PC-9 (cell line): Measurements from ENCODE around the gene SORCS2. TPM values are rescaled to one million over a fixed set of nuclear protein-coding genes. Genes with fewer than 3 reads are reported as not detected.

Experiments
- BruUV-seq: library from RNA; stranded (reverse); fragments of 400-500 nt; replicated peaks from 2 replicates; lab custom pipeline; 2021; lab: Mats Ljungman, UMichigan
- CTCF ChIA-PET: fragments of 300-600 bp; sonication (Branson Sonifier 250); formaldehyde crosslinking; loops from one replicate; lab custom pipeline; 2022; ENCODE audit warnings: antibody characterized with exemption; lab: Charles Lee
- POLR2A ChIA-PET: fragments of 300-600 bp; sonication (Branson Sonifier 250); formaldehyde crosslinking; loops from one replicate; lab custom pipeline; 2022; ENCODE audit warnings: antibody characterized with exemption; ENCODE audit not compliant: unreplicated experiment; lab: Charles Lee
- DNase-seq, 2 experiments: peaks; one replicate each; pipeline versions ENCODE4 v3.0.0 to v3.0.0-alpha.2; 2015 to 2022; ENCODE audit warnings: mixed read lengths in 1 of 2
- H2AFZ ChIP-seq: fragments of 200-600 bp; sonication (generic); 2 replicates; pipeline ENCODE4 v1.8.1; 2017; ENCODE audit warnings: antibody characterized with exemption
- H3F3A ChIP-seq: fragments of 200-600 bp; sonication (generic); 2 replicates; pipeline ENCODE4 v1.8.1; 2017; ENCODE audit warnings: antibody characterized with exemption, mild to moderate bottlenecking, low read depth; ENCODE audit not compliant: insufficient read depth
- H3K27ac ChIP-seq: fragments of 200-600 bp; sonication (generic); 2 replicates; pipeline ENCODE4 v1.6.1; 2016; ENCODE audit warnings: mixed run types
- H3K27me3 ChIP-seq: fragments of 200-600 bp; sonication (generic); 2 replicates; pipeline ENCODE4 v1.6.1; 2016; ENCODE audit warnings: low read depth, mixed run types; ENCODE audit not compliant: insufficient read depth
- H3K36me3 ChIP-seq: fragments of 200-600 bp; sonication (generic); 2 replicates; pipeline ENCODE4 v1.6.1; 2016; ENCODE audit warnings: low read depth, mixed run types
- H3K4me1 ChIP-seq: fragments of 200-600 bp; sonication (generic); replicated peaks from 2 replicates; pipeline ENCODE4 v1.6.1; 2016; ENCODE audit warnings: mixed run types; ENCODE audit not compliant: insufficient read depth
- H3K4me2 ChIP-seq: fragments of 200-600 bp; sonication (generic); 2 replicates; pipeline ENCODE4 v1.6.1; 2017; ENCODE audit warnings: mixed run types
- H3K4me3 ChIP-seq: fragments of 200-600 bp; sonication (generic); 2 replicates; pipeline ENCODE4 v1.6.1; 2016; ENCODE audit warnings: mixed run types
- H3K79me2 ChIP-seq: fragments of 200-600 bp; sonication (generic); 2 replicates; pipeline ENCODE4 v1.6.1; 2017; ENCODE audit warnings: low read depth, mixed run types
- H3K9me2 ChIP-seq: fragments of 200-600 bp; sonication (generic); 2 replicates; pipeline ENCODE4 v1.8.1; 2017; ENCODE audit warnings: mild to moderate bottlenecking; ENCODE audit not compliant: insufficient read depth
- H3K9me3 ChIP-seq: fragments of 200-600 bp; sonication (generic); 2 replicates; pipeline ENCODE4 v1.8.1; 2016; ENCODE audit warnings: low read depth; ENCODE audit not compliant: insufficient read depth
- H4K20me1 ChIP-seq: fragments of 200-600 bp; sonication (generic); 2 replicates; pipeline ENCODE4 v1.8.1; 2017; ENCODE audit not compliant: insufficient read depth
- CTCF ChIP-seq: fragments of 200-600 bp; sonication (generic); conservative IDR thresholded peaks from 2 replicates; pipeline ENCODE4 v1.6.1; 2017; ENCODE audit warnings: mixed run types, antibody characterized with exemption, mild to moderate bottlenecking, moderate library complexity
- EZH2 ChIP-seq: fragments of 200-600 bp; sonication (generic); IDR thresholded peaks from 2 replicates; pipeline ENCODE4 v1.8.0; 2017; ENCODE audit warnings: antibody characterized with exemption, low read depth
- intact Hi-C: fragments of 100-400 bp; cut with micrococcal nuclease; formaldehyde crosslinking; loops from one replicate; pipeline ENCODE4 v1.10.0; 2022; ENCODE audit not compliant: unreplicated experiment
- total RNA-seq: library from RNA; stranded (reverse); gene quantifications from 2 replicates; pipeline ENCODE4 v1.2.3, GENCODE V29; 2021

Gene SORCS2
- total RNA-seq, 1 experiment from 2014 or later: 25.8 TPM

GRCh38 chr4:7368296-7368695, 176.0 kb downstream of the SORCS2 start:
- Histone ChIP-seq H3K9me2 (no peaks in the 10 kb centered on the region), H3K27ac (no peak overlapping the region), H4K20me1 (no peaks in the 10 kb centered on the region), H2AFZ (no peak overlapping the region), H3K4me1 (no peaks in the 10 kb centered on the region), H3K4me3 (no peak overlapping the region), H3K36me3 (no peaks in the 10 kb centered on the region), H3K79me2 (no peaks in the 10 kb centered on the region), H3F3A (no peaks in the 10 kb centered on the region), H3K9me3 (no peaks in the 10 kb centered on the region), H3K27me3 (no peaks in the 10 kb centered on the region), H3K4me2 (no peak overlapping the region)
- CTCF ChIA-PET: no interaction called here
- intact Hi-C loops: no loop called here
- DNase-seq: no peak
- TF ChIP-seq EZH2 (no peak), CTCF (no peak)
- no TSS peak for BruUV-seq
- POLR2A ChIA-PET: interaction anchor here (0.6 kb wide), 1 partner anchor 109 kb away, joined by 3 read pairs; no protein-coding TSS in a partner anchor

- no TSS peak for BruUV-seq
- ChIA-PET POLR2A (no interaction called here), CTCF (no interaction called here)
- Histone ChIP-seq H3F3A (no peaks in the 10 kb centered on the region), H3K9me3 (no peaks in the 10 kb centered on the region), H3K4me1 (no peaks in the 10 kb centered on the region), H4K20me1 (no peaks in the 10 kb centered on the region), H3K27me3 (no peaks in the 10 kb centered on the region), H3K4me3 (no peak overlapping the region), H3K36me3 (no peaks in the 10 kb centered on the region), H3K4me2 (no peak overlapping the region), H3K27ac (no peak overlapping the region), H2AFZ (no peak overlapping the region), H3K79me2 (no peaks in the 10 kb centered on the region), H3K9me2 (no peaks in the 10 kb centered on the region)
- intact Hi-C loops: no loop called here
- no peak for DNase-seq
- TF ChIP-seq CTCF: no peak
Observed at GRCh38 chr4:7369511-7369910, 177.2 kb downstream of the SORCS2 start.

- ChIA-PET CTCF (no interaction called here), POLR2A (no interaction called here)
- TF ChIP-seq EZH2 (no peak), CTCF (no peak)
- DNase-seq: no peak
- H4K20me1 ChIP-seq: no peaks in the 10 kb centered on the region
- no peaks in the 10 kb centered on the region for H3K9me2 ChIP-seq
- intact Hi-C loops: no loop called here
- H3K36me3 ChIP-seq: no peaks in the 10 kb centered on the region
- no peak overlapping the region for H3K4me2 ChIP-seq
- H2AFZ ChIP-seq: no peak overlapping the region
- no peak overlapping the region for H3K27ac ChIP-seq
- H3K9me3 ChIP-seq: no peaks in the 10 kb centered on the region
- no peak overlapping the region for H3K4me3 ChIP-seq
- no peaks in the 10 kb centered on the region for H3F3A ChIP-seq
- no peaks in the 10 kb centered on the region for H3K79me2 ChIP-seq
- no TSS peak for BruUV-seq
- no peaks in the 10 kb centered on the region for H3K4me1 ChIP-seq
- H3K27me3 ChIP-seq: no peaks in the 10 kb centered on the region
Observed at GRCh38 chr4:7370038-7370437, 177.7 kb downstream of the SORCS2 start.
